ENCODE measurements around the gene SCPEP1.

SCPEP1 gene

DNA sequence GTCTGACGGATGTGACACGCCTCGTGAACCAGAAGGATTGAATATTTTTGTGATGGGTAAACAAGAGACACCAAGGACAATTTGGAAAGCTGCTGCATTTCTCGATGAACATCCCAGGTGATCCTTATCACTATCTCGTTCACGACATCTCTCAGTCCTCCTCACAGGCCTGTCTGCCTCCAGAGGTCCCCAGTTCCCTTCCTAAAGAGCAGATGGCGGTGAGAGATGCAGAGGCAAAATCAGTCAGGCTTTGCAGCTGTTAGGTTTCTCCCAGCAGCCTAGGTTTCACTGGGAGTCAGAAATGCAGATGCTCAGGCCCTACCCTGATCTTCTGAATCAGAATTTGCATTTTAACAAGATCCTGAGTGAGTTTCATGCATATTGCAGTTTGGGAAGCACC is 23.6 kb downstream of the SCPEP1 start:
- DNase-seq (ENCODE audit: low spot score), result no peak

DNA sequence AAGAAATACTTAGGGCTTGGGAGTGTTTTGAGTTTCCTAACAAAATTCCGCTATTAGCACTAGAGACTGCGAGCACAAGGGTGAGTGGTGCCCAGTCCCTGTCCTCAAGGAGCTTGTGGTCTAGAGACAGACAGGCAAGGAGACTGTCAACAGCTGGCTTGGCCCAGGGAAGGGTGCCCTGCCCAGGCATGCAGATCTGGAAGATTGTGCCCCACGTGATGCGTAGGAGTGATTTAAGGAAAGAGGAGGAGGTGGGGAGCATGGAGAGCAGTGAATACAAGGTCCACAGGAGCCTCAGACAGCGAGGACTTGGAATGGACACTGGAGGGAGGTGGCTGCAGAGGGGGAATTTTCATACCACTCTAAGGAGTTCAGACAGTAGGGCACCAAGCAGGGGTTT is 25.0 kb downstream of the SCPEP1 start:
- DNase-seq (ENCODE audit: low spot score), result no peak

DNA sequence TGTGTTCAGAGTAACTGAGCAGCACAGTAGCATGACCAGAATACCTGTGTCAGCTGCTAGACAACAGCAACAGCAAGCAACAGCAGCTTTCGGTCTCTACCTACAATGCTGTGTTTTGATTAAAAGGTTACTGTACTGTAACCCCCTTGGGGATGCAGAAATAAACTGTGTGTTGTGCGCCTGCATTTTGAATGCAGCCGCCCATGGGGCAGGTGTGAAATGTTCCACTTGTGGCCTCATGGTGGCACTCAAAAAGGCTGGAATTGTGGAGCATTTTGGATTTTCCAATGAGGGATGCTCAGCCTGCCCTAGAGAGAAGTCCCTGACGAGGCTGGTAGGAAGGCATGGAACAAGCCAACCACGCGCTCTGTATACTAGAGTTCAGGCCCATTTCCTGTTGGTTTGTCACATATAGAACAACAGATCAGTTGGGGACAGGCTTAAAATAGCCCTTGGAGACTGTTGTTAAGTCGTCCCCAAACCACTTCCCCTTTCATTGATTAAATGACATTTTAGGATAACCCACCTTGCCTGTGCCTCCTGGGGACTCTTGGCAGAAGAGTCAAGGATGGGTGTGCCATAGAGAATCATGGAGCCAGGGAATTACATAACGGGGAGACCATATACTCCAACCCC is 27.1 kb downstream of the SCPEP1 start:
- peak; percentile 58 for DNase-seq (ENCODE audit: low spot score)

DNA sequence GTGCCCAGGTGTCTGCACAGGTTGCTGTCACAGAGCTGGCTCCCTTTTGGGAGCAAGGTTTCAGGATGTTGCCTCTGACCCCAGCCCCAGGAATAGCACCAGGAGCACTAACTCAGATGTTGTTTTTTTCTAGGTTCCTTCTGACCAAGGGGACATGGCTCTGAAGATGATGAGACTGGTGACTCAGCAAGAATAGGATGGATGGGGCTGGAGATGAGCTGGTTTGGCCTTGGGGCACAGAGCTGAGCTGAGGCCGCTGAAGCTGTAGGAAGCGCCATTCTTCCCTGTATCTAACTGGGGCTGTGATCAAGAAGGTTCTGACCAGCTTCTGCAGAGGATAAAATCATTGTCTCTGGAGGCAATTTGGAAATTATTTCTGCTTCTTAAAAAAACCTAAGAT is 28.1 kb downstream of the SCPEP1 start:
- DNase-seq (ENCODE audit: low spot score), result no peak

DNA sequence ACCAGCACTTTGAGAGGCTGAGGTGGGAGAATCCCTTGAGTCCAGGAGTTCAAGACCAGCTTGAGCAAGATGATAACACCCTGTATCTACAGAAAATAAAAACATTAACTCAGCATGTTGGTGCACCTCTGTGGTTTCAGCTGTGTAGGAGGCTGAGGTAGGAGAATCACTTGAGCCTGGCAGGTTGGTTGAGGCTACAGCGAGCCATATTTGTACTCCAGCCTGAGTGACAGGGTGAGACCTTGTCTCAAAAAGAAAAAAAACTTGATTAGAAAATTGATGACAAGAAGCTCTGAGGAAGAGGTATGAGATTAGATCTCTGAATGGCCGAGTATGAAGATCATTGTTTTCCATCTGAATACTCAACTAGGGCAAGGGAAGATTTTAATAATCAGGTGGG is 31.0 kb downstream of the SCPEP1 start:
- DNase-seq (ENCODE audit: low spot score), result no peak

DNA sequence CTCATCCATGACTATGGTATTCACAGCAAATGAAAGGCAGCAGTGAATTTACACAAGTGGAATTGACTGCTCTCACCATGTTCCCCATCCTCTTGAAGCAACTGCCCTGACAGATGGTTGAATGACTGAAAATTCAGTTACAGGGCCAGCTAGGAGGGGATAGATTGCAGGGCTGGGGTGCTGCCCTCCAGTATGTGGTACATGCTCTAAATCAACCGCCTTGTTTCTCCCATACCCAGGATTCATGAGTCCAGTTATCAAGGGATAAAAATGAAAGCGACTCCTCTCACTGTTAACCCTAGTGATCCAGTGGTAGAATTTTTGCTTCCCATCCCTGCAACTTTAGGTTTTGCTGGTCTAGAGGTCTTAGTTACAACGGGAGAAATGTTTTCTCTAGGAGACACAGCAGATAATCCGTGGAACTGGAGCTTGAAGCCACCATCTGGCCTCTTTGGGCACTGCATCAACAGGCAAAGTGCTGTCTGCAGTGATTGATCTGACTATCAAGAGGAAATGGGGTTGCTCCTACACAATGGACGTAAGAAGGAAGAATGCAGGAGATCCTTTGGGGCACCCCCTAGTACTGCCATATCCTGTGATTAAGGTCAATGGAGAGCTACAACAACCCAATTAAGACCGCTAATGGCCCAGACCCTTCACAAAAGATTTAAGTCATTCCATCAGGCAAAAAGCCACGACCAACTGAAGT is 32.0 kb downstream of the SCPEP1 start:
- DNase-seq (ENCODE audit: low spot score), result peak; percentile 81

DNA sequence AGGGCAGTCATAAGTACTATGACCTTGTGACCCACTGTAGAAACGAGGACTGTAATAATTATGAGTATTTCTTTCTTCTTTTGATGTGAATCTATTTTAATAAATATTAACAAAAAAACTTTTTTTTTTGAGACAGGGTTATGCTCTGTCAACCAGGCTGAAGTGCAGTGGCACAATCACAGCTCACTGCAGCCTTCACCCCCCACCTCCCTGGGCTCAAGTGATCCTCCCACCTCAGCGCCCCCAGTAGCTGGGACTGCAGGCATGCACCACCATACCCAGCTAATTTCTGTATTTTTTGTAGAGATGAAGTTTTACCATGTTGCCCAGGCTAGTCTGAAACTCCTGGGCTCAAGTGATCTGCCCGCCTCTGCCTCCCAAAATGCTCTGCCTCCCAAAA is 32.6 kb downstream of the SCPEP1 start:
- no peak for DNase-seq (ENCODE audit: low spot score)

DNA sequence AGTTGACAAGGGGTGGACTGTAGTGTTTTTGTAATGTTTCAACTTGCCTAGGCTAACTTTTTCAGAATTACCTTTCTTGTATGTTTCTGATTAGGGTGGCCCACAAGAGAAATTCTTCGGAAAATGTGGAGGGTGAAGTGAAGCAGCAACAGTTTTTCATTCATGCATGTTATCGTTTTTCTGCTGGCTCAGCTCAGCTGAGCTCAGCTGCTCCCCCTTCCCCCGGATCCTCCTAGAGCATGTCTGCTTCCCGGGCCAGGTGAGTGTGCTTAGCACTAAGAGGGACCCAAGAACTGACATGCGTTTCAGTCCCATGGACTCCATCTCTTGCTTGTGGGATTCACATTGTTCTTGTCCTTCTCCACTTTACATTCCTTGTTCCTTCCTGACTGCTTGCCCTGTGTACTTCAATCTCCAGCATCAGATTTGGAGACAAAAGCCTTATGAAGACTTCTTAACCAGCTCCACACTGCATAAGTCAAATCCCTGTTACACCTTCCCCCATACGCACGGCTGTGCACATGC is 33.6 kb downstream of the SCPEP1 start:
- no peak for DNase-seq (ENCODE audit: low spot score)

DNA sequence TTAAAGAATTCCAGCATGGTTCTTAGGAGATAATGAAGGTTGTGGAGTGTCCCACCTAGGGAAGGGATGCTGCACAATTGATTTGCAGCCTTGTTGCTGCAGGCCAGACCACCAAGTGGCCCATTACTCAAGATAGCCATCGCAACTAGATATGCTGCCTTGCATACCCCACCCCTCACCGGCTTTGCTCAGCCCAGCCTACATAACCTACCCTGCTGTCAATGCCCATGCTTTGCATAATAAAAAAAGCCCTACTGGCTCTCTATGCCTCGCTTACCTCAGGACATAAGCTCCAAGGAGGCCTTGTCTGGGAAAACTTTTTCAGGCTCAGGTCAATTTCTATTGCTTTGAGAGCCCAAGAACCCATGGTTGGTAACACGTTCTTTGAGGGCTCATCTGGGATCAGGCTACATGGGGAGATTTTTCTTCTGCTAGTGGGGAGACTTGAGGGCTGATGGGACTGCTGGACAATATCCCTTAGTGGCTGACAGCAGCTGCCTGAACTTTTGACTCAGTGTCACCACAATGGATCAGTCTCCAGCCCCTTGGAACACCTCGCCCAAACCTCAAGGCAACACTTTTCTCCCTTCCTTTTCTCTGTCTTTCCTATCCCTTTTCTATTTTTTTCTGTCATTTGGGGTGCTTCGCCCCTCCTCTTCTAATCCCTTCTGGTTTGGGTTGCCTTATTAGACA is 38.3 kb downstream of the SCPEP1 start:
- no peak for DNase-seq (ENCODE audit: low spot score)

DNA sequence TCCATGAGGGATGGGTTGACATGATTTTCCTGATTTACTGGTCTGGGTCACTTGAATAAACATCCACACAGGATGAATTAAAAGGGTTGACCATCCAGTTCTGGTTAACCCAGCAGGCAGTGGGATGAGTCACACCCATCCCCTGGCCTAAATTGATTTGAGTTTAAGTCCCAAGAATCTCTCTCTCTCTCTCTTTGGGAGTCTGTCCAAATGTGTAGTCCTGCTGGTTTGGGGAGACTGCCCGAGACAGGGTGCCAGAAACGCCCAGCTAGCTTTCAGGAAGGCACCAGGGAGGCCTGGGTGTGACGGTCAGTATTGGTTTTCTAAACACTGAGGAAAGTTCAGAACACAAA is 38.8 kb downstream of the SCPEP1 start:
- DNase-seq (ENCODE audit: low spot score), result no peak

DNA sequence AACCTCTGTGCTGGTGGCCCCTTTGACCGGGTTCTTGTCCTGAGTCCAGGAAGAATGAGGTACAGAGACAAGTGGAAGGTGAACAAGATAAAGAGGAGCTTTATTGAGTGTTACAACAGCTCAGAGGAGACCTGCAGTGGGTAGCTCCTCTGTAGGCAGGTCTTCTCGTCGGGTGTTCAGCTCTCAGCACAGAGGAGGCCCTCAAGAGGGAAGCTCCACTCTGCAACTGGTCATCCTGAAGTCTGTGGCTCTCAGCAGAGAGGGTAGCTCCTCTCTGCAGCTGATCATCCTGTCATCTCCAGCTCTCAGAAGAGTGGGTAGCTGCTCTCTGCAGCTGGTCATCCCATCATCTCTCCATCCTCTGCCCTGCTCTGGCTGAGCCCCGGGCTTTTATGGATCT is 39.7 kb downstream of the SCPEP1 start:
- DNase-seq (ENCODE audit: low spot score), result no peak

DNA sequence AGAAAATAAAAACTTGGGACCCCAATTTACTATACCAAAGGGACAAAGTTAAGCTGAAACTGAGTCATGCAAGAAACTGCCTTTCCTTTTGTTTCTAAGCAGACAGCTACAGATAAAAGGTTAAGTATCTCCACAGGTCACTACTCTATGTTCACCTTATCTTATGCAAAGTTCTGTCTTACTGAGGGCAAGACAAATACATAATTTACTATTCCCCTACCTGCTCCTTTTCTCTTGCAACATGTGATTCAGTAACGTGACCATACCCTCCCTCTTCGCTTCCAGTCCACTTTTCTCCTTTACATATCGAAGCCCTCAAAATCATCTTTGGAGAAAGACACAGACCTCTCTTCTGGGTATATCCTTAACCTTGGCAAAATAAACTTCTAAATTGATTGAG is 42.3 kb downstream of the SCPEP1 start:
- DNase-seq (ENCODE audit: low spot score), result no peak

DNA sequence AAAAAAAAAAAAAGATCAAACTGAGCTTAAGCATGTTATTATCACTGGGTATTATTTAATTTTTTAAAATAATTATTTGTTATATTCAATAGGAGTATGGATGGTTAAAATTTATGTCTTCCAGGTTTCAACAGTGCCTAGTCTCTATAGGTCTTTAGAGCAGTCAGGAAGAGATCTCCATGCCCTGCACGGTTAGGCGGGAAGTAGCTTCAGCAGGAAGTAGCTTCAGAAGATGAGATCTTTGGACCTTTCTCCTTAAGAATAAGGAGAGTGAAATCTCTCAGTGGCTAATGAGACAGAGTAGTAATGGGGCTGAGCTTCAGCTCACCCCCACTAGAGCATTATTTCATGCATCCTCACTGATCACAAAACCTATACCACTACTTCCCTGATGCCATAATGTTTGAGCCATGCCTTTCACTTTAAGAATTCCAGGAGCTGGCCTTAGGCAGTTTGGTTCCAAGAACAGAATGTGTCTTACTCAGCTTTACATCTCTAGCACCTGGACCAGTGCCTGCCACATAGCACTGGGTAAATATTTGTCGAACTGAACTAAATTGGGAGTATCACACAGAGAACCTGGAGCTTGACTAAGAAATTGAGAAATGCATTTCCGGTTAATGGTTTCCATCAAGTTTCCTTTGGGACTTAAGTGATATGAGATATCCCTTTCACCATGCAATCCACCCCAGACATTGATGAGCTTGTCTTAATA is 43.5 kb downstream of the SCPEP1 start:
- no peak for DNase-seq (ENCODE audit: low spot score)

DNA sequence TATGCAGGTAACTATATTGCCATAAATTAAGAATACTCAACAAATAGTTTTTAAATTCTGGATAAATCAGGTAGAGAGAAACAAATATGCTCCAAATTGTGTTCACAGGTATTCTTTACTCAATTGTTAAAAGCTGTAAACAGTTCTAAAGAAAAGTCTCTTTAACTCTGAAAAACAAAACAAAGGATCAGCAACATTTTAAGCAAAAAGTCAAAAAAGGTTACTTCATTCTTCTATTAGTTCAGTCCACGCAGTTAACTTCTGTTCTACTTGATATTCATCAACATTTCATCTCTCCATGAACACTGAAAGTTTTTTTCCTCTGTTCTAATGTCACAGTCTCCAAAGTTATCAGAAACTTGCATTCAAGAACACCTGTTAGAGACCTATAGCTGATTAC is 47.9 kb downstream of the SCPEP1 start:
- DNase-seq (ENCODE audit: low spot score), result no peak

DNA sequence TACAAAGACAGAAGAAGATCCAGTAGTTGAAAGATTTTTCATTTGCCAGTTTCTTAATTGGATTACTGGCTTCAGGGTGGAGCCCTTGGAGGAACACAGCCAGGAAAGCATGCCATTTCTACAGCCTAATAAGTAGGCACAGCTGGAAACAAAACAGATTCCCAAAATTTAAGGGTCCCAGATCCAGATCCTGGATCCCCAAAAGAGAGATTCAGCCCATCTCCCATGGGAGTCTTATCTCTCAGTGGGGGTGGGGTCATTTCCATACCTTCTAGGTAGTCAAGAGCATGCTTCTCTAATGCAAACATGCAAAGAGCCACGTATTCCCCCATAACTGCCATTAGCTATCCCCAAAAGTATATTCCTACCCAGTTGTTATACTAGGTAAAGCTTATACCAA is 49.9 kb downstream of the SCPEP1 start:
- no peak for DNase-seq (ENCODE audit: low spot score)

DNA sequence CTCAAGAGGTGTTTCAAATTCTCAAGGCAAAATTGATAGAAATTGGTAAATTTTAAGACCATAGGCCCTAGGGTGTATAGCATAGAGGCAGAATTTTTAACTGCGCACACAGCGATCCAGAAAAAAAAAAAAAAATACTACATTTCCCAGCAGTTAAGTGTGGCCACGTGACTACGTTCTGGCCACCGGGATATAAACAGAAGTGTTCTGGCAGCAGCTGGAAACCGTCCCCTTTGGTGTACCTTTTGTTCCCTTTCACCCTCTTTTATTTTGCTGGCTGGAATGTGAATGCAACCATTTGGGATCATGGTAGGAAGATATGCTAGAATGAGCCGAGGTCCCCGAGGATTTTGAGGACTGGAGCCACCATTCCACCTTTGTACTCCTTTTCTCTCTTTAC is 54.4 kb downstream of the SCPEP1 start:
- DNase-seq (ENCODE audit: low spot score), result no peak

DNA sequence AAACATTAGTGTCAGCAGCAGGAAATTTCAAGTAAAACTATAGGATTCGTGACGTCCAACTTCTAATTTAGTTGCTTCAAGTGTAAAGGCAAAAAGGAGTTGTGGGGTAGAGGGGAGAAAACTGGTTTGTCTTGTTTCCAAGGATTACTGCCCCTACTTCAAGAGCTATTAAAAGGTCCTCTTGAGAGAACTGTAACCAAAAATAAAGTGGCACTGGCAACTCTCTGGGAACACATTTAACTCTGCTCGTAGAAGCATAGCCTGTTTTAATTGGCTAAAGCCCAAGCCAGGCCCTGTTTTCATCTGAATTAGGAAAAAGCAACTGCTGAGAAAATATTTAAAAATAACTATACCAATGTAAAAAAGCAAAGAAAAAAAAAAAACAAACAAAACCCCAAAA is 55.4 kb downstream of the SCPEP1 start:
- DNase-seq (ENCODE audit: low spot score), result no peak

DNA sequence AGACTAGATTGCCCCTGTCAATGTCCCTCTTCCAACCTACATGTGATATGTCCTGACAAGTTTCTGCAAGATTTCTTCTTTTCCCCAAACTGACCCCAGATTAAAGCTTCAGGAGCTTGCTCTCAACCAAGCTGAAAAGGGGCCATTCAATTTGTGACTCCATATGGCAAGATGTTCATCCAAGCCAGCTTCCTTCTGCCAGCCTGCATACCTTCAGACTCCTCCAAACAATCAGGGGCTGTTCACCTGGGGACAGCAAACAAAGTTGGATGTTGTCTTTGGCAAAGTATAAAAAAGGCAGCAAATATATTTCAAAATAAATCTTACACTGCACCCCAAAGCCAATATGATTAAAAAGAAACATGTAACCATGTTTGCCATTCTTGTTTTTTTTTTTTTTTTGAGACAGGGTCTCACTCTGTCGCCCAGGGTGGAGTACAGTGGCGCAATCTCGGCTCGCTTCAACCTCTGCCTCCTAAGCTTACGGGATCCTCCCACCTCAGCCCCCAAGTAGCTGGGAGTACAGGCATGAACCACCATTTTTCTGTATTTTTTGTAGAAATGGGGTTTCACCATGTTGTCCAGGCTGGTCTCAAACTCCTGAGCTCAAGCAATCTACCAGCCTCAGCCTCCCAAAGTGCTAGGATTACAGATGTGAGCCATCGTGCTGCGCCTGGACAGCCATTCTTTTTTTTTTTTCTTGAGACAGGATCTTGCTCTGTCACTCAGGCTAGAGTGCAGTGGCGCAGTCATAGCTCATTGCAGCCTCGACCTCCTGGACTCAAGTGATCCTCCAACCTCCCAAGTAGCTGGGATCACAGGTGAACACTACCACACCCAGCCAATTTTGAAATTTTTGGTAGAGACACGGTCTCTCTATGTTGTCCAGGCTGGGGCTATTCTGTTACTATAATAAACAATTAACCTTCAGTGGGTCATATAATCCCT is 57.1 kb downstream of the SCPEP1 start:
- DNase-seq (ENCODE audit: low spot score), result no peak

DNA sequence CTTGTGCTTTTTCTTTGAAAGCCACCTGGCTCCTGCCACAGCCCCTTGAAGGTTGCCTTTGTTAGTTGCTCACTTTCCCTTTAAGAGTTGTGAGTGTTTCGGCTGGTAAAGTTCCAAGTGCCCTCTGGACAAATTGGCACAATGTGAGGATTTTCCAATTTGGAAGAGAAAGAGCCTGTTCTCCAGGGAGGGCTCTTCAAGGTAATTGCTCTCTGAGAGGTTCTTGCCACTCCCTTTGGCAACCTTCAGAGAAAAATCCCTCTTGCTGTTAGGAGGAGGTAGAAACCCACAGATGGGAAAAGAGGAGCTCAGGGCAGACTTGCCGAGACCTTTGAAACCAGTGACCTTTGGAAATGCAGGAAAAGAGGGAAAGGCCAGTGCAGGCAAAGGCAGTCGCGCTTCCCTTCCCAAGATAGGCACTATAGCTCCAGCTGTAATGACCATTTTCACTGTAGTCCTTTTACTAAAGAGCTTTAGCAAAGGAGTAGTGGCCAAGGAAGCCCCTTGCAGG is 58.1 kb downstream of the SCPEP1 start:
- no peak for DNase-seq (ENCODE audit: low spot score)

DNA sequence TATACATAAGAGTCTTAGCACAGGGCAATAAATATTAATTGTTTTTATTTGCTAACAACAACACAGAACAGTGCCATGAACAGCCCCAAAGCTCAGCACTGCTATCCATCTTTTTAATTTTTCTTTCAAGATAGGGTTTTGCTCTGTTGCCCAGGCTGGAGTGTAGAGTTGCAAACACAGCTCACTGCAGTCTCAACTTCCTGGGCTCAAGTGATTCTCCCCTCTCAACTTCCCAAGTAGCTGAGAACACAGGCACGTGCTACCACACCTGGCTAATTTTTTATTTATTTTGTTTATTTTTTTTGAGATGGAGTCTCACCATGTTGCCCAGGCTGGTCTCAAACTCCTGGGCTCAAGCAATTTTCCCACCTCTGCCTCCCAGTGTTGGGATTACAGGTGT is 59.5 kb downstream of the SCPEP1 start:
- DNase-seq (ENCODE audit: low spot score), result no peak

DNA sequence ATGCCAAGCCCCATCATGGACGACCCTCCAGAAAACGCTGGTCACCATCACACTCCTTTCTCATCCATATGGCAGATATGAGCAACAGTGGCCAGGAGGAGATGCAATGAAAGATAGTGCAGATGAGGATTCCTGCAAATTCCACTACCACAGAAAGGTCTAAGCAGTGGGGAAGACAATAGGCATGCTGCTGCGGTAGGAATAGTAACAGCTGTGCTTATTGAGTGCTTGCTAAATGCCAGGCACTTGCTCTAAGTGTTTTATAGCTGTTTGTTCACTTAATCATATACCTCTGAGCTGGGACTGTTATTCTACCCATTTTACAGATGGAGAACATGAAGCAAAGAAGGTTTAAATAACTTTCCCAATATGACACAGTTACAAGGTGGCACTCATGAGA is 60.6 kb downstream of the SCPEP1 start:
- DNase-seq (ENCODE audit: low spot score), result no peak

All from D341Med (cell line).